SJSA1 (cell line): ENCODE results near the gene FER1L5. TPM values are rescaled to one million over a fixed set of nuclear protein-coding genes. Genes with fewer than 3 reads are reported as not detected.

Experiments
- DNase-seq, 2 experiments: peaks; one replicate each; pipeline ENCODE4 v3.0.0-alpha.2; 2015 to 2020; ENCODE audit warnings: low spot score in 2 of 2, low read depth in 1 of 2
- H3K27ac ChIP-seq: fragments of 250-450 bp; sonication (Bioruptor Pico); 2 replicates; pipeline ENCODE4 v1.5.1; 2020; ENCODE audit warnings: mild to moderate bottlenecking, moderate library complexity
- H3K27me3 ChIP-seq: fragments of 250-450 bp; sonication (Bioruptor Pico); replicated peaks from 2 replicates; pipeline ENCODE4 v1.5.1; 2020; ENCODE audit warnings: mild to moderate bottlenecking, moderate library complexity
- H3K36me3 ChIP-seq: fragments of 250-450 bp; sonication (Bioruptor Pico); 2 replicates; pipeline ENCODE4 v1.5.1; 2020; ENCODE audit warnings: mild to moderate bottlenecking
- H3K4me1 ChIP-seq: fragments of 250-450 bp; sonication (Bioruptor Pico); replicated peaks from 2 replicates; pipeline ENCODE4 v1.6.1; 2021; ENCODE audit warnings: mild to moderate bottlenecking
- H3K4me3 ChIP-seq: fragments of 250-450 bp; sonication (Bioruptor Pico); 2 replicates; pipeline ENCODE4 v1.5.1; 2020; ENCODE audit warnings: mild to moderate bottlenecking
- H3K9me3 ChIP-seq: fragments of 250-450 bp; sonication (Bioruptor Pico); replicated peaks from 2 replicates; pipeline ENCODE4 v1.5.1; 2020; ENCODE audit warnings: mild to moderate bottlenecking
- total RNA-seq: library from RNA; depleted of rRNA; stranded (reverse); fragments of >200 nt; shearing (Covaris generic); gene quantifications from 2 replicates; pipeline ENCODE4 v1.2.3, GENCODE V29; 2014

FER1L5 gene
- total RNA-seq, 1 experiment from 2014 or later, result not detected

- no peak overlapping the region for H3K4me3 ChIP-seq
- no peak for DNase-seq
Observed at GRCh38 chr2:96669539-96670215, 27.1 kb downstream of the FER1L5 start.

DNA sequence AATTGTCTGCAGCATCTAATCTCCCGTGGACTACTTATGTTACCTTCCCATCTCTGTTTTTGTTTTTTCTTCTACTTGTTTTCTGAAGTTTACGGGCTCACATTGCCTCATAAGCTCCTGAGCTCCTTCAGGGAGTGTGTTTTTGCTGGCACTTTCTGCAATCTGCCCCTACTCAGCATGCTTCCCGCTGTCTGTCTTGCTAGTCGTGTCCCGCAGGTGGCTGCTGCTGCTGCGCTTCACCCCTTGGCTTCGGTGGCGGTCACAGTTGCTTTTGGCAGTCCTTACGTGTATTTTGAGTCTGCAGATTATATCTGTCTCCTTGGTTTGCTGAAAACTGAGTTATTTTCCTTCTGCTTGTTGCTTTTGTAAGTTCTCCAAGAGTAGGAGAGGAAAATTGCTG, 37.3 kb downstream of the FER1L5 start:
- DNase-seq, result no peak
- no peak overlapping the region for H3K27ac ChIP-seq
- peaks cover 10% of the 10 kb centered on the region for H3K27me3 ChIP-seq
- H3K9me3 ChIP-seq, result no peaks in the 10 kb centered on the region
- H3K36me3 ChIP-seq, result no peaks in the 10 kb centered on the region
- no peak overlapping the region for H3K4me3 ChIP-seq
- H3K4me1 ChIP-seq, result no peaks in the 10 kb centered on the region

More at GRCh38 chr2:96669539-96670215, 27.1 kb downstream of the FER1L5 start:
- Histone ChIP-seq H3K27me3 (no peaks in the 10 kb centered on the region), H3K4me1 (peaks cover 15% of the 10 kb centered on the region), H3K9me3 (no peaks in the 10 kb centered on the region), H3K36me3 (no peaks in the 10 kb centered on the region), H3K27ac (no peak overlapping the region)

GRCh38 chr2:96680561-96681141, 38.1 kb downstream of the FER1L5 start:
- no peak overlapping the region for H3K4me3 ChIP-seq
- DNase-seq, result no peak
- no peak overlapping the region for H3K27ac ChIP-seq
- peaks cover 10% of the 10 kb centered on the region for H3K27me3 ChIP-seq
- H3K36me3 ChIP-seq, result no peaks in the 10 kb centered on the region
- H3K9me3 ChIP-seq, result no peaks in the 10 kb centered on the region
- no peaks in the 10 kb centered on the region for H3K4me1 ChIP-seq

GRCh38 chr2:96681540-96681939, 39.0 kb downstream of the FER1L5 start:
- Histone ChIP-seq H3K36me3 (no peaks in the 10 kb centered on the region), H3K4me3 (no peak overlapping the region), H3K27ac (no peak overlapping the region), H3K27me3 (peaks cover 10% of the 10 kb centered on the region), H3K9me3 (no peaks in the 10 kb centered on the region), H3K4me1 (no peaks in the 10 kb centered on the region)
- no peak for DNase-seq

- Histone ChIP-seq H3K27ac (no peak overlapping the region), H3K36me3 (no peaks in the 10 kb centered on the region), H3K4me3 (no peak overlapping the region), H3K4me1 (no peaks in the 10 kb centered on the region), H3K9me3 (no peaks in the 10 kb centered on the region), H3K27me3 (peaks cover 10% of the 10 kb centered on the region)
- no peak for DNase-seq
Observed at GRCh38 chr2:96683307-96683706, 40.7 kb downstream of the FER1L5 start.

DNA sequence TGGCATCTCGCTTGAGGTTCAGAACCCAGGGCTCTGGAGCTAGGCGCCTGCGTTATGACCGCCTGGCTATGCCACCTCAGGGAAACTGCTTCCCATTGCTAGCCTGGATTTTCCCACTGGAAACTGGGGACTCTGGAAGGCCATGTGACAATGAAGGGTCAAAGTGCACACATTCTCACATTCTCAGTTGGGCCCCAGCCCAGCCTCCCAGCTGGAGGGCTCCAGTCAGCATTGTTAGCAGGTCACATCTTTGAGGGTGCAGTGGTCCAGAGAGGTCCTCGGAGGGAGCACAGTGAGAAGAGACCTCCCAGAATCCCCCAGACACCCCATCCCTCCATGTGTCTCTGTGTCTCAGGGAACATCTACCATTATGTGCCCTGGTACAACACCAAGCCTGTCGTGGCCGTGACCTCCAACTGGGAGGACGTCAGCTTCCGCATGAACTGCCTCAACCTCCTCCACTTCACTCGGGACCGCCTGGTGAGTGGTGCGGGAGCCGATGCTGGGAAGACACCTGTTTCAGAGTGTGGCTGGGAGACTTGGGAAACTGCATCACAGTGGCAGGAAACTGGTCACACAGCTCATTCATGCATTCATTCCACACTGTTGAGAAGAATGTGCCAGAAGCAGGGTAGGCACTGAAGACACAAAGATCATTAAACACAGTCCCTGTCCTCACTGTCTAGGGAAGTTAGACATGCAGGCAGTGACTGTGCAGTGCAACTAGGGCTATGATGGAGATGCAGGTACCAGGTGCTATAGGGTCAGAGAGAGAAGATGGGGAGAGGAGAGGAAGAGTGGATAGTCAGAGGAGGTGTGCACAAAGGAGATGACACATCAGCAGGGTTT, 41.6 kb downstream of the FER1L5 start:
- no peak overlapping the region for H3K4me3 ChIP-seq
- no peaks in the 10 kb centered on the region for H3K9me3 ChIP-seq
- no peak overlapping the region for H3K27ac ChIP-seq
- peaks cover 10% of the 10 kb centered on the region for H3K27me3 ChIP-seq
- no peak for DNase-seq
- H3K4me1 ChIP-seq, result no peaks in the 10 kb centered on the region
- H3K36me3 ChIP-seq, result no peaks in the 10 kb centered on the region

- Histone ChIP-seq H3K4me3 (no peak overlapping the region), H3K27ac (no peak overlapping the region), H3K4me1 (no peaks in the 10 kb centered on the region), H3K9me3 (no peaks in the 10 kb centered on the region), H3K27me3 (peaks cover 8% of the 10 kb centered on the region), H3K36me3 (no peaks in the 10 kb centered on the region)
- DNase-seq, result no peak
Observed at GRCh38 chr2:96684883-96685576, 42.5 kb downstream of the FER1L5 start.

DNA sequence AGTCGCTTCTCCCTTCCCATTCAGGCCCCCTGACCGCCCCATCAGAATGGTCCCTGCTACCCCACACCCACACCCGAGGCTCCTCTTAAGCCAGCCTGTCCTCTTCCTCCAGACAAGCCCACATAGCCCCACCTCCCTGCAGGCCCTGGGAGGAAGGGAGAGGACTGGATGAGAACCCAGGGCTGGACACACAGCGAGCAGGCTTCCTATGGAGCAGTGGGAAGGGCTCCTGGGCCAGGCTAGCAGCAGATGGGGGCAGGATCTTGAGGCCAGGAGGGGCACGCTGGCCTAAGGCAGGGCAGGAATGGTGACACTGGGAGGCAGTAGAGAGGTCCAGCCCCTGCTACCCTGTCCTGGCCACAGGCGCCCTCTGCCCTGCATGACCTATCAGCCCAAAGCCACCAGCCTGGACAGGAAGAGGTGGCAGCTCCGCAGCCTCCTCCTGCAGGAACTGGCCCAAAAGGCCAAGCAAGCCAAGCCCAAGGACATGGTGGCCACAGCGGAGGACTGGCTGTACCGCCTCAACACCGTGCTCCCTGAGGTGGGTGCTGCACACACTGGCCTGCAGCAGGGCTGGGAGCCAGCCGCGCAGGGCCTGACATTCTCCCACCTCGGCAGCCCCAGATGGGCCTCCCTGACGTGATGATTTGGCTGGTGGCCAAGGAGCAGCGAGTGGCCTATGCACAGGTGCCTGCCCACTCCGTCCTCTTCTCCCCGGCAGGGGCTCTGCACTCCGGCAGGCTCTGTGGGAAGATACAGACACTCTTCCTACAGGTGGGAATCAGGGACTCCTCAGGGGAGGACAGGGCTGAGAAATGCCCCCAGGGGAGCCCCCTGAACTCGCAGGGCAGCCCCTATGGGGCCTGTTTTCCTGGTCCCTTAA, 43.3 kb downstream of the FER1L5 start:
- H3K4me1 ChIP-seq, result no peaks in the 10 kb centered on the region
- no peak overlapping the region for H3K27ac ChIP-seq

GRCh38 chr2:96687266-96687665, 44.7 kb downstream of the FER1L5 start:
- Histone ChIP-seq H3K4me1 (no peaks in the 10 kb centered on the region), H3K36me3 (no peaks in the 10 kb centered on the region), H3K4me3 (no peak overlapping the region), H3K27me3 (no peaks in the 10 kb centered on the region), H3K27ac (no peak overlapping the region), H3K9me3 (no peaks in the 10 kb centered on the region)
- no peak for DNase-seq

More for the DNA sequence above, 43.3 kb downstream of the FER1L5 start:
- no peak for DNase-seq
- Histone ChIP-seq H3K27me3 (peaks cover under 1% of the 10 kb centered on the region; the same call in 1 of the 2 replicates), H3K36me3 (no peaks in the 10 kb centered on the region), H3K4me3 (no peak overlapping the region), H3K9me3 (no peaks in the 10 kb centered on the region)

- H3K27ac ChIP-seq, result no peak overlapping the region
- no peaks in the 10 kb centered on the region for H3K9me3 ChIP-seq
- no peak overlapping the region for H3K4me3 ChIP-seq
- no peaks in the 10 kb centered on the region for H3K36me3 ChIP-seq
- H3K4me1 ChIP-seq, result no peaks in the 10 kb centered on the region
- no peaks in the 10 kb centered on the region for H3K27me3 ChIP-seq
- DNase-seq, result no peak
Observed at GRCh38 chr2:96687711-96688640, 45.4 kb downstream of the FER1L5 start.

- H3K36me3 ChIP-seq, result no peaks in the 10 kb centered on the region
Observed at GRCh38 chr2:96688649-96689430, 46.3 kb downstream of the FER1L5 start.

More at GRCh38 chr2:96688649-96689430, 46.3 kb downstream of the FER1L5 start:
- Histone ChIP-seq H3K27ac (no peak overlapping the region), H3K9me3 (no peaks in the 10 kb centered on the region), H3K4me1 (no peaks in the 10 kb centered on the region), H3K4me3 (no peak overlapping the region), H3K27me3 (no peaks in the 10 kb centered on the region)
- no peak for DNase-seq
